GM12873 (cell line): ENCODE data around the gene PRR12.

Source experiments
- CTCF ChIP-seq: IDR thresholded peaks from 2 replicates; pipeline ENCODE4 v1.5.1; 2012; ENCODE audit warnings: low read depth, mild to moderate bottlenecking, moderate library complexity, low read length, control low read depth; ENCODE audit not compliant: insufficient read depth; ENCODE audit errors: missing control alignments

PRR12 gene

DNA sequence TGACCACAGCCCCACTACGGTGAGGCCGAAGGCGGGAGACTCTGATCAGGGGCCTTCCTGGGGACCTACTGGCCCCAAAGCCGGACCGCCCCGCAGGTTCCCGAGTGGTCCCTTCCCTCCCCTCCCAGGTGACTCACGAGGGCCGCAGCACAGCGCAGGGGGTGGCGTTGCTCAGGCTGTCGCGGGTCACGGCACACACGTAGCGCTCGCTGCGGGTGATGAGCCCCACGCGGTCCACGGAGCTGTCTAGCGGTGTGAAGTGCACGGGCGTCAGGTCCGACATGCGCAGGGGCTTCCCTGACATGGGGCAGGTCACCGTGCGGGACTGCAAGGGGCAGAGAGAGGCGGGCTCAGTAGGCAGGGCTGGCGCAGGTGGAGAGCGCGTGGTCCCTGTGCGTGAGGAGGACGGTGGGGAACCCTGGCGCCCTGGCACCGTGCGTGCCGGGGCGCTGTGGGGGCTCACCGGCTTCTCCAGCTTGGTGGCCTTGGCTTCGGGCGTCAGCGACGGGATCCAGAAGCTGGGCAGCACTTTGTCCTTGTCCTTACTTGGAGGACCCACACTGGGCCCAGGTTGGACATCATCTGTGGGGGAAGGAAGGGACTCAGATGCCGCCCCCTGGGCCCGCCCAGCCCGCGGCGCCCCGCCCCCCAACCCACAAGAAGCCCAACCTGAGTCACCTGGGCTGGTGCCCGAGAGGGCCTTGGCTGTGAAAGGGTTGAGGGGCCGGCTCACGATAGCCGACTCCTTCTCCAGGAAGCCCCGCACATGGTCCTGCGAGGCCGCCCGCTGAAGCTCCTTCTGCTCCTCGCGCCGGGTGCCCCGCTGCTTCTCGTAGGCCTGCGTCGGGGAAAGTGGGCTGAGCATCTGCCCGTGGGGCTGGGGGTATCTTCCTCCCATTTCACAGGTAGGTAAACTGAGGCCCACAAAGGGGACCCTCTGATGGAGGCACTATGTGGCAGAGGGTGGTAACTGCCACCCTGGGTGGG lies 34.3 kb upstream of the PRR12 start:
- no peak for TF ChIP-seq CTCF

DNA sequence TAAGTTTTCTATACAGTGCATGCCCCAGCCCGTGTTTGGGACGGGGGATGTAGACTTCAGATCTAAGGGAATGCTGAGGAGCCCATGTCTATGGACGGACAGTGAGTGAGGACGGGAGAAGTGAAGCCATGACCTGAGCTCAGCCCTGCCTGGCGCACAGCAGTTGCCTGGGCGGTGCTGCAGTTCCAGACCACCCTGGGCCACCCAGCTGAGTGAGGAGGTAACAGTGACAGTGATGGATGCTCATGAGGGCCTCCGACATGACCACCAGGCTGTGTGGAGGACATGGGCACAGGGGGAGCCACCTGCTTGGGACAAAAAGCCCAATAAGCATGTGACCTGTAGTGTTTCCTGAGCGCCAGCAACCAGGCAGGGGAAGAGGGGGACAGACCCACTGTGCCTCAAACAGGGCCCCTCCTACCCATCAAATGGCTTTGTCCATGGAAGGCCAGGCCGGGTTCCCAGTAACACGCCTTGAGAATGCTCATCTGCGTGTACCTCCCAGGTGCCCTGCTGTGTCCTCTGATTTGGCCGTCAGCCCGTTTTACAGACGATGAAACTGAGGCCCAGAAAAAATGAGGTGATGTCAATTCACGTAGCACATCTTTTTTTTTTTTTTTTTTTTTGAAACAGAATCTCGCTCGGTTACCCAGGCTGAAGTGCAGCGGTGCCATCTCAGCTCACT lies 33.2 kb upstream of the PRR12 start:
- TF ChIP-seq CTCF = no peak

- no peak for TF ChIP-seq CTCF
Observed at GRCh38 chr19:49558591-49558990, 32.4 kb upstream of the PRR12 start.

DNA sequence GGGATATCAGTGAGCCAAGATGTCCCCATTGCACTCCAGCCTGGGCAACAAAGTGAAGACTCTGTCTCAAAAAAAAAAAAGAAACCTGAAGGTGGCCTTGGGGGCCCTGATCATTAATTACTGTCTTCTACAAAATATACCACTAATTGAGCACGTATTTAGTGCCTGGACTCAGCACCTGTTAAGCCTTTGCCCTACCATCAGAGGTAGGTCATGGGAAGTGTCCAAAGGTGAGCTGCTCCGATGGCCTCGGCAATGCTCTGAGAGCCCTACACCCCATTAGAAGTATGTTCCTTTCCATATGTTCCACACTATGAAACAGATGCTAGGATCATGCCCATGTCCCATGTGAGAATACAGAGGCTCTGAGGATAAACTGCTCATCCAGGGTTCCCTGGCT lies 31.5 kb upstream of the PRR12 start:
- no peak for TF ChIP-seq CTCF

GRCh38 chr19:49559928-49560327 lies 31.1 kb upstream of the PRR12 start:
- no peak for TF ChIP-seq CTCF

DNA sequence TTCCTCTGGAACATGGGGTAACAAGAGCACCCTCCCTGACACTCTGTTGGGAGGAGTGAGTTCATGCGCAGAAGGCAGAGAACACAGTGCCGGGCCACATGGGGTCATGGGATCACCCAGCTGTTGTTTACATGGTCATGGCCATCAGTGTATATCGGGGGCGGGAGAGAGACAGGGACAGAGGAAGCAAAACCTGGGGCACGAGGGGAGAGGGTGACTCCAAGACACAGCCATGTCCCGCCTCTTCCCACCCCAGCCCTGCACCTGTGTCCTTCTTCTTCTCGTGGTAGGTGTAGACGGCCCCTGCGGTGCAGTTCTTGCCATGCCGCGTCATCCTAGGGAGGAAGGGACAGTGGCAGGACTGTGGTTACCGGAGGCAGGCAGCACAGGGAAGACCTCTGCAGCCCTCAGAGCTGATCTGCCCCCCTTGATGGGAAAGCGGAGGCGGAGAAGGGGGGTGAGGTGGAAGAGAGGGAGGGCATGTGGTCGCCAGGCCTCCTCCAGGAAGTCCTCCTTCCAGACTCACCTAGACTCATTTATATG lies 30.6 kb upstream of the PRR12 start:
- TF ChIP-seq CTCF = no peak

GRCh38 chr19:49564616-49565045 lies 26.4 kb upstream of the PRR12 start:
- TF ChIP-seq CTCF = no peak
